Nephron (organoid): ENCODE data around the gene FGG.

Experiments used
- H3K27ac Mint-ChIP-seq, 3 experiments: 2 replicates each; pipeline ENCODE4 v1.8.0; 2020; ENCODE audit warnings: mixed read lengths in 3 of 3, mild to moderate bottlenecking in 2 of 3, moderate library complexity in 1 of 3
- H3K27me3 Mint-ChIP-seq: 2 replicates; pipeline ENCODE4 v1.8.0; 2021; ENCODE audit warnings: low read depth, mild to moderate bottlenecking, moderate library complexity, mixed read lengths
- H3K36me3 Mint-ChIP-seq: 2 replicates; pipeline ENCODE4 v1.8.0; 2020; ENCODE audit warnings: low read depth, mixed read lengths
- H3K4me1 Mint-ChIP-seq: 2 replicates; pipeline ENCODE4 v1.8.0; 2020; ENCODE audit warnings: mixed read lengths
- H3K4me3 Mint-ChIP-seq, 3 experiments: 2 replicates each; pipeline ENCODE4 v1.8.0; 2020; ENCODE audit warnings: mild to moderate bottlenecking in 3 of 3, mixed read lengths in 3 of 3, moderate library complexity in 2 of 3
- H3K9me3 Mint-ChIP-seq: 2 replicates; pipeline ENCODE4 v1.8.0; 2020; ENCODE audit warnings: mixed read lengths
- TF ChIP-seq, protein P1 (sequence below), 3 experiments: fragments of 200-600 bp; sonication (generic); IDR thresholded peaks; one replicate each; pipeline ENCODE4 v1.5.0; 2021; ENCODE audit warnings: antibody characterized with exemption in 3 of 3; ENCODE audit not compliant: unreplicated experiment in 3 of 3

FGG gene

DNA sequence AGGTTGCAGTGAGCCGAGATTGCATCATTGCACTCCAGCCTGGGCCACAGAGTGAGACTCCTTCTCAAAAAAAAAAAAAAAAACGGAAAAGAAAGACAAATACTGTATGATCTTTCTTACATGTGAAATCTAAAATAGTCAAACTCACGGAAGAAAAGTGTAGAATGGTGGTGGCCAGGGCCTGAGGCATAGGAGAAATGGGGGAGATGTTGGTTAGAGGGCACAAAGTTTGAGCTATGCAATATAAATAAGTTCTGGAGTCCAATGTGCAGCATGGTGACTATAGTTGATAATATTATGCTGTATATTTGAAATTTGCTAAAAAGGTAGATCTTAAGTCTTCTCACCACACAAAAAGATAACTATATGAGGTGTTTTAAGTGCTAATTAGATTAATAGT, 20.6 kb downstream of the FGG start:
- H3K27ac Mint-ChIP-seq, result no peak overlapping the region
- H3K9me3 Mint-ChIP-seq, result no peaks in the 10 kb centered on the region
- no peaks in the 10 kb centered on the region for H3K36me3 Mint-ChIP-seq
- TF ChIP-seq, protein P1, sequence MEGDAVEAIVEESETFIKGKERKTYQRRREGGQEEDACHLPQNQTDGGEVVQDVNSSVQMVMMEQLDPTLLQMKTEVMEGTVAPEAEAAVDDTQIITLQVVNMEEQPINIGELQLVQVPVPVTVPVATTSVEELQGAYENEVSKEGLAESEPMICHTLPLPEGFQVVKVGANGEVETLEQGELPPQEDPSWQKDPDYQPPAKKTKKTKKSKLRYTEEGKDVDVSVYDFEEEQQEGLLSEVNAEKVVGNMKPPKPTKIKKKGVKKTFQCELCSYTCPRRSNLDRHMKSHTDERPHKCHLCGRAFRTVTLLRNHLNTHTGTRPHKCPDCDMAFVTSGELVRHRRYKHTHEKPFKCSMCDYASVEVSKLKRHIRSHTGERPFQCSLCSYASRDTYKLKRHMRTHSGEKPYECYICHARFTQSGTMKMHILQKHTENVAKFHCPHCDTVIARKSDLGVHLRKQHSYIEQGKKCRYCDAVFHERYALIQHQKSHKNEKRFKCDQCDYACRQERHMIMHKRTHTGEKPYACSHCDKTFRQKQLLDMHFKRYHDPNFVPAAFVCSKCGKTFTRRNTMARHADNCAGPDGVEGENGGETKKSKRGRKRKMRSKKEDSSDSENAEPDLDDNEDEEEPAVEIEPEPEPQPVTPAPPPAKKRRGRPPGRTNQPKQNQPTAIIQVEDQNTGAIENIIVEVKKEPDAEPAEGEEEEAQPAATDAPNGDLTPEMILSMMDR (IDR thresholded peaks at IDR 0.05; ENCODE audit: unreplicated experiment in 3 of 3), result no peak
- no peak overlapping the region for H3K4me3 Mint-ChIP-seq
- H3K27me3 Mint-ChIP-seq, result no peaks in the 10 kb centered on the region
- no peaks in the 10 kb centered on the region for H3K4me1 Mint-ChIP-seq

DNA sequence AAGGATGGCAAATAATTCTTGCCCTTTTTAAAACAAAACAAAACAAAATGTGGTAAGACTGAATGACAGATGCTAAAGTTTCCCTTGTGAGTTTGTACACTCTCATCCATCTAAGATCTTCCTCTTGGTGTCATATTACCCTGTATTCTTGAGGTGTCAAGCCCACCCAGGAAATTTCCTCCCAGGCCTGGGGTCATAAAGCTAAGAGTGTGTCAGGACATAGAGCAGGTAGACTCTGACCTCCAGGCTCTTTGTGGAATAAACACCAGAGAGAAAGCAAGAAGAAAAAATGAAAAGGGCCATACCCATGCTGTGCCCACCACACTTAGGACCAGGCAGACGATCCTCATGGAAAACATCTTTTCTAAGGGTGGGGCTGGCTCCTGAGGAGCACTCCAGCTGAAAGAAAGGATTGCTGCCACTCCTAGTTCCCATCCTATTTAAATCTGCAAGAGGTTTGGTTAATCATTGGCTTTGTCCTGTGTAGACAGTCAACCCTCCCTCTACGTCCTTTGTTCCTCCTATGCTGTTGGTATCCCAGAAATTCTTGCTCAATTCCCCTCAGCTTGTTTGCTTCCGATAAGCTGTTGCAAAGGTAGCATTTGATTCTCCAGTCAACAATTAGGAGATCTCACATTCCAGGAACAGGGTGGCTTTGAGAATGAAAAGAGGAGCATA, 22.0 kb downstream of the FGG start, which contains the start of gene FGA:
FGA (minus strand) TSS at position 414 of the 678 bp plus-strand sequence; CDS start at position 359, 55 bp downstream.
- Mint-ChIP-seq H3K4me3 (no peak within 1 kb of the TSS), H3K27ac (no peak within 1 kb of the TSS), H3K36me3 (no peaks in the 10 kb centered on the region), H3K9me3 (no peaks in the 10 kb centered on the region), H3K27me3 (no peaks in the 10 kb centered on the region), H3K4me1 (no peaks in the 10 kb centered on the region)
- TF ChIP-seq, protein P1 (IDR thresholded peaks at IDR 0.05; ENCODE audit: unreplicated experiment in 3 of 3), result no peak

DNA sequence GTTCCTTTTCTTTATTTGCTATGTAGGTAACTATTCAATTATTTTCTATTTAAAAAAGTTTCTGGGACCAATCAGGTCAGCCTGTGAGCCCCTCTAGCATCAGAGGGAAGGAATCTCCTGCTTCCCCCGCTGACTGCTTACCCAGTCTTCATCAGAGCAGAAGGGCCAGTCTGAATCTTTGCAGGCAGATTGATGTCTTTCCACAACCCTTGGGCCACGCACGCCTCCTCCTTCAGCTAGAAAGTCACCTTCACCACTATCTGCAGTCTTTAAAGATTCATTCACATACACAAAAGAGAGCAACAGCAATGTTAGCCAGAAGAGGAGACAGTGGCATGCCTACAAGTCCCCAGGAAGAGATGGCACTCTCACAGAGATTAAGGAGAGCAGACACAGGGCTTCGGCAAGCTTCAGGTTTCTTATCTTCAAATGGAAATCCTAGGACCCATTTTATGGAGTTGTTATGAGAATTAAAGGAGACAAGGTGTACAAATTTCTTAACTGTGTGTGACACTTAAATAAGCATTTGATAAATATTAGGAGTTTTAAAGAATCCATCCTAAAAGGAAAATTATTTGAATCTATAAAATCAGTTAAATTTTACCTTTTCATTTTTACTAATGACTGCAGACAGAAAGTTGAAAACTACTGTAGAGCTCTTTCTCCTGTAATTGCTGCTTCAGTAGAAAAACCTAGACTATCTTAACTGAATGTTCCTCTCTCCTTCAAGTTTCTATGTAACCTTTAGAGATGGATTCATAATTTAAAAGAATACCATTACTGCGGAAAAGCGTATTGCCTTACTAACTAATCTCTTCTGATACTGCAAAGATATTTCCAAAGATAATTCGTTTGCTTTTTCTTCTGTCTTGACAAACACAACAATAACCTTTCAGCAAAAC, 22.9 kb downstream of the FGG start:
- no peaks in the 10 kb centered on the region for H3K36me3 Mint-ChIP-seq
- no peak overlapping the region for H3K27ac Mint-ChIP-seq
- TF ChIP-seq, protein P1 (IDR thresholded peaks at IDR 0.05; ENCODE audit: unreplicated experiment in 3 of 3), result no peak
- no peak overlapping the region for H3K4me3 Mint-ChIP-seq
- no peaks in the 10 kb centered on the region for H3K4me1 Mint-ChIP-seq
- no peaks in the 10 kb centered on the region for H3K9me3 Mint-ChIP-seq
- H3K27me3 Mint-ChIP-seq, result no peaks in the 10 kb centered on the region

- Mint-ChIP-seq H3K4me1 (no peaks in the 10 kb centered on the region), H3K36me3 (no peaks in the 10 kb centered on the region), H3K4me3 (no peak overlapping the region), H3K27me3 (no peaks in the 10 kb centered on the region), H3K27ac (no peak overlapping the region), H3K9me3 (no peaks in the 10 kb centered on the region)
- TF ChIP-seq, protein P1 (IDR thresholded peaks at IDR 0.05; ENCODE audit: unreplicated experiment in 3 of 3), result no peak
Measured at GRCh38 chr4:154588198-154588597, 24.3 kb downstream of the FGG start.

DNA sequence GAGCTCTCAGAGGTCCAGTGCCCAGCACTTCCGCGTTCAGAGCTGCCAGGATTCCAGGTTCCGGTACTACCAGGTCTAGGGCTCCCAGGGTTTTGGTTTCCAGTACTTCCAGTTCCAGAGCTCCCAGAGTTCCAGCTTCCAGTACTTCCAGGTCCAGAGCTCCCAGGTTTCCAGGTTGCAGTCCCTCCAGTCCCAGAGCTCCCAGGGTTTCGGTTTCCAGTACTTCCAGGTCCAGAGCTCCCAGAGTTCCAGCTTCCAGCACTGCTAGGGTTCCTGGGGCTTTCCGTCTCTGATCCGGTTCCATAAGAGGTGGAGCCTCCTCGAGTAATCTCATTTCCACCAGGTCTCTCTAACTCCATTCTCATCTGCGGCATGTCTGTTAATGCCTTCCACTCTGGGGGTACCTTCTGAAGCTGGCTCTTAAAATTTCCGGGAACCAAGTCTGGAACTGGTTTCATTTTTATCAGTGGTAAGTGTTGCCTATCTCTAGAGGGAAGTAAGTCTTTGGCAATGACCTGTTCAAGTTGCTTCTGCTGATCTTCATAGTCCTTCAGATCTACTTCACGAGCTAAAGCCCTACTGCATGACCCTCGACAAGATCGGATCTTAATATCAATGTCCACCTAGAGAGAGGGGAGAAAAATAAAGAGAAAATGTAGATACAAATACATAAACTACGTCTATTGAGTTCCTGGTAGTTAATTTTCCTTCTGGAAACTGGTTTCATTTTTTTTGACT, 26.0 kb downstream of the FGG start:
- H3K27me3 Mint-ChIP-seq, result no peaks in the 10 kb centered on the region
- no peaks in the 10 kb centered on the region for H3K36me3 Mint-ChIP-seq
- no peaks in the 10 kb centered on the region for H3K9me3 Mint-ChIP-seq
- H3K4me3 Mint-ChIP-seq, result no peak overlapping the region
- TF ChIP-seq, protein P1 (IDR thresholded peaks at IDR 0.05; ENCODE audit: unreplicated experiment in 3 of 3), result no peak
- H3K27ac Mint-ChIP-seq, result no peak overlapping the region
- no peaks in the 10 kb centered on the region for H3K4me1 Mint-ChIP-seq
